HepG2 (cell line): Measurements from ENCODE around the gene LAMB2. TPM values are rescaled to one million over a fixed set of nuclear protein-coding genes. Genes with fewer than 3 reads are reported as not detected.

Source experiments
- BRF2 ChIP-seq: sonication (generic); formaldehyde crosslinking; IDR thresholded peaks from 2 replicates; pipeline ENCODE4 v1.8.1; 2022; ENCODE audit warnings: mild to moderate bottlenecking, missing genetic modification reagents
- CEBPG ChIP-seq: IDR thresholded peaks from 2 replicates; pipeline ENCODE4 v1.6.1; 2016
- CREM ChIP-seq, 2 experiments: sonication (generic) in 1 of 2; formaldehyde crosslinking in 1 of 2; IDR thresholded peaks; 2 replicates each; pipeline versions ENCODE4 v1.4.0 to v1.6.1; 2016 to 2020; ENCODE audit warnings: antibody characterized with exemption in 1 of 2, mild to moderate bottlenecking in 1 of 2, missing genetic modification reagents in 1 of 2
- E2F2 ChIP-seq: sonication (generic); formaldehyde crosslinking; IDR thresholded peaks from 2 replicates; pipeline ENCODE4 v1.4.0; 2020; ENCODE audit warnings: missing genetic modification reagents, borderline replicate concordance
- KDM2A ChIP-seq: sonication (generic); formaldehyde crosslinking; IDR thresholded peaks from 2 replicates; pipeline ENCODE4 v1.4.0; 2020; ENCODE audit warnings: low read depth, missing genetic modification reagents, borderline replicate concordance
- REST ChIP-seq, 2 experiments: IDR thresholded peaks; 2 replicates each; pipeline ENCODE4 v1.6.1; 2011 to 2012; ENCODE audit warnings: low read length in 2 of 2, borderline replicate concordance in 1 of 2, low read depth in 1 of 2, mild to moderate bottlenecking in 1 of 2, moderate library complexity in 1 of 2
- RFX3 ChIP-seq: IDR thresholded peaks from 2 replicates; pipeline ENCODE4 v1.6.1; 2016; ENCODE audit warnings: missing biosample characterization, missing genetic modification reagents
- ZNF407 ChIP-seq: sonication (generic); formaldehyde crosslinking; IDR thresholded peaks from one replicate; pipeline ENCODE4 v1.5.1; 2020; ENCODE audit warnings: mild to moderate bottlenecking, missing genetic modification reagents; ENCODE audit errors: not compliant biosample characterization
- ZNF513 ChIP-seq: sonication (generic); formaldehyde crosslinking; conservative IDR thresholded peaks from 2 replicates; pipeline ENCODE4 v1.5.0; 2020; ENCODE audit warnings: missing genetic modification reagents
- ZNF570 ChIP-seq: sonication (generic); formaldehyde crosslinking; IDR thresholded peaks from 2 replicates; pipeline ENCODE4 v1.4.0; 2020; ENCODE audit warnings: mild to moderate bottlenecking, missing genetic modification reagents, borderline replicate concordance
- ZNF577 ChIP-seq: sonication (generic); formaldehyde crosslinking; IDR thresholded peaks from 2 replicates; pipeline ENCODE4 v1.4.0; 2020; ENCODE audit warnings: mild to moderate bottlenecking, low read depth, missing genetic modification reagents, borderline replicate concordance
- polyA plus RNA-seq, 8 experiments: library from polyadenylated mRNA; depleted of rRNA in 3 of 8; stranded (reverse) in 7 of 8; unstranded in 1 of 8; fragments of >200 nt; fragmentation: Illumina TruSeq in 4 of 8; extraction: Trizol in 4 of 8; gene quantifications; 2 replicates each; pipeline versions ENCODE4 v1.2.1 to v1.2.3, GENCODE V29; 2011 to 2016; ENCODE audit warnings: low read depth in 4 of 8, missing spikeins in 1 of 8, mixed read lengths in 1 of 8; ENCODE audit not compliant: insufficient read depth in 1 of 8
- total RNA-seq, 5 experiments: library from RNA; depleted of rRNA; stranded (reverse); fragments of >200 nt; fragmentation: Illumina TruSeq; extraction: Trizol; gene quantifications; 2 replicates each; pipeline ENCODE4 v1.2.3, GENCODE V29; 2016; ENCODE audit warnings: low read depth in 1 of 5

Gene LAMB2
- total and polyA plus RNA-seq, 2 of the 13 experiments (the other 11 are each of a cell fraction or from before 2014, with no cell fraction given) = 208 to 443 TPM

GRCh38 chr3:49120438-49121131 lies 12.3 kb downstream of the LAMB2 start, which contains the start of gene USP19 (continued):
- TF ChIP-seq BRF2 (CRISPR knock-in tag) (0 out of 2 replicates have a peak, but pooled peaks have one; percentile 40), CREM (IDR thresholded peaks at IDR 0.05) (peak; percentile 52; the same call in 1 of the 2 replicates), CREM (CRISPR knock-in tag; IDR thresholded peaks at IDR 0.05) (no peak), ZNF407 (no peak), KDM2A (CRISPR knock-in tag) (peak; percentile 96), RFX3 (CRISPR knock-in tag) (no peak), E2F2 (no peak; the same call in 1 of the 2 replicates), CEBPG (CRISPR knock-in tag) (peak; percentile 27; the same call in 1 of the 2 replicates), ZNF577 (no peak), ZNF570 (CRISPR knock-in tag) (no peak), ZNF513 (CRISPR knock-in tag) (no peak), REST (IDR thresholded peaks at IDR 0.05; ENCODE audit: borderline replicate concordance in 1 of 2, low read depth in 1 of 2, low read length in 2 of 2) (no peak)
